Activated CD8-positive, alpha-beta T cell treated with anti-CD3 and anti-CD28 coated beads for 36 hours (primary cell): ENCODE measurements around the gene MRPL34. TPM values are rescaled to one million over a fixed set of nuclear protein-coding genes. Genes with fewer than 3 reads are reported as not detected.

Experiments
- ATAC-seq: fragments of 200-7000 bp; cut with Tn5 transposase; one replicate; pipeline ENCODE4 v1.10.0; 2021; ENCODE audit warnings: mild to moderate bottlenecking, moderate library complexity
- CTCF ChIA-PET: fragments of 350-600 bp; sonication (Branson Sonifier 250); formaldehyde crosslinking; loops from one replicate; lab custom pipeline; 2021; ENCODE audit warnings: antibody characterized with exemption; lab: Charles Lee
- POLR2A ChIA-PET: fragments of 350-600 bp; sonication (Branson Sonifier 250); formaldehyde crosslinking; loops from one replicate; lab custom pipeline; 2021; ENCODE audit warnings: antibody characterized with exemption; lab: Charles Lee
- DNase-seq: peaks from one replicate; pipeline ENCODE4 v3.0.0-alpha.2; 2020
- H3K27ac Mint-ChIP-seq: one replicate; pipeline ENCODE4 v1.8.0; 2021; ENCODE audit warnings: mild to moderate bottlenecking, mixed read lengths
- H3K27me3 Mint-ChIP-seq: one replicate; pipeline ENCODE4 v1.8.0; 2021; ENCODE audit warnings: mixed read lengths
- H3K36me3 Mint-ChIP-seq: one replicate; pipeline ENCODE4 v1.8.0; 2021; ENCODE audit warnings: low read depth, mixed read lengths
- H3K4me1 Mint-ChIP-seq: one replicate; pipeline ENCODE4 v1.8.0; 2021; ENCODE audit warnings: low read depth, mixed read lengths
- H3K4me3 Mint-ChIP-seq: one replicate; pipeline ENCODE4 v1.8.0; 2021; ENCODE audit warnings: mild to moderate bottlenecking, moderate library complexity, mixed read lengths
- H3K9me3 Mint-ChIP-seq: one replicate; pipeline ENCODE4 v1.8.0; 2021; ENCODE audit warnings: mixed read lengths
- intact Hi-C: fragments of 100-400 bp; cut with micrococcal nuclease; formaldehyde crosslinking; loops from one replicate; pipeline ENCODE4 v1.10.0; 2022
- total RNA-seq, 2 experiments: library from RNA; stranded (reverse); gene quantifications; one replicate each; pipeline ENCODE4 v1.2.3, GENCODE V29; 2021
- TF ChIP-seq, protein P1 (sequence below): fragments of 200-600 bp; IDR thresholded peaks from one replicate; pipeline ENCODE4 v1.8.0; 2022; ENCODE audit warnings: antibody characterized with exemption, mild to moderate bottlenecking

The MRPL34 gene
- total RNA-seq, 2 experiments from 2014 or later, result 101 to 107 TPM

DNA sequence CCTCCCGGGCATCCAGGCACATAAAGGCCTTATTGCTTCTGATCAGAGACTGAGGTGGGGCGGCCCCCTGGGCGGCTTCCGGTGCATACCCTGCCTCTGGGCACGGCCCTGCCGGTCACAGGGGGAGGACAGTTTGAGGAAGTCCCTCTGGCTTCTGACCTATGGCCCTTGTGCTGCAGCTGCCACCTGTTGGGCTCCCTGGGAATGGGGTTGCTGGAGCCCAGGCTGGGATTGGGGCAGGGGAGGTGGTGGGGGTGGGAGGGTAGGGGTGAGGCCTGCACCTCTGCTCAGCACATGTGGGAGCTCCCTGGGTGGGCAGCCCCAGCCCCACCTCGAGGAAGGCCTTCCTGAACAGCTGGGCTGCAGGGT is 18.3 kb downstream of the MRPL34 start:
- H3K4me1 Mint-ChIP-seq, result peaks cover 5% of the 10 kb centered on the region
- POLR2A ChIA-PET, result interaction anchor here (1.2 to 1.8 kb wide), 3 partner anchors 10 to 44 kb away, joined by 3 to 9 read pairs (median 4); partner anchors contain the start of genes ANO8 and DDA1

DNA sequence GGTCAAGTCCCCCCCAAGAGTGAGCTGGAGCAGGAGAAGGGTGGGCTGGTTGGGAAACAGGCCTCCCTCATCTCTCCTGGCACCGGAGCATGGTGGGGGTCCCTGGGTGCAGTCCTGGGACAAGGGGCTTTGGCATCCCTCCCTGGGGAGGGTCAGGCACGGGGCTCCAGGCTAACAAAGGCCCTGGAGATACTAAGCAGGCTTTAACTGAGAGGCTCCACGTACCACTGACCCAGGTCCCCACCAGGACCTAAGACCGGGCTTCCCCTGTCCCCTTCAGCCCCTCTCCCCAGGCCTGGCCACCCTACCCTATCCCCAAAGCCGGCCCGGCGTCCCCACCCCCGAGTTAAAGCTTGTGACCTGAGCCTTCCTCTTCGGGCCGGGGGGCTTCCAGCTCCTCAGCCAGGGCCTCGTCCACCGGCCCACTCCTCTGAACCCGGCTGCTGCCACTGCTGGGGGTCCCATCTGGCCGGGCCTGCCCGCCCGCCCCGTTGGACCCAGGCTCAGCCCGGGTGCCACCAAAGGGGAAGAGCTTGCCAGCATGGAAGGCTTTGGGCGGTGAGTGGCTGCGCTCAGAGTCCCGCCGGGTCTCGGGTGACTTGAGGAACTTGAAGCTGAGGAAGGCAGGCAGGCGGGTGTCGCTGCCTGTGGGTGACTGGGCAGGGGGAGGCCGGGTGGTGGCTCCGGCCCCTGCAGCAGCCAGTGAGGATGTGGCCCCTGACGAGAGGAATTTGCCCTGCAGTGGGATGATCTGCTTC is 18.9 kb downstream of the MRPL34 start:
- ATAC-seq, result no peak

More for the DNA sequence above, 18.3 kb downstream of the MRPL34 start:
- H3K4me3 Mint-ChIP-seq, result no peak overlapping the region
- ATAC-seq (peak; percentile 35), DNase-seq (peak; percentile 57)
- intact Hi-C loops, result no loop called here
- no peak overlapping the region for H3K27ac Mint-ChIP-seq
- H3K36me3 Mint-ChIP-seq, result peaks cover 14% of the 10 kb centered on the region
- no peaks in the 10 kb centered on the region for H3K9me3 Mint-ChIP-seq
- TF ChIP-seq, protein P1, sequence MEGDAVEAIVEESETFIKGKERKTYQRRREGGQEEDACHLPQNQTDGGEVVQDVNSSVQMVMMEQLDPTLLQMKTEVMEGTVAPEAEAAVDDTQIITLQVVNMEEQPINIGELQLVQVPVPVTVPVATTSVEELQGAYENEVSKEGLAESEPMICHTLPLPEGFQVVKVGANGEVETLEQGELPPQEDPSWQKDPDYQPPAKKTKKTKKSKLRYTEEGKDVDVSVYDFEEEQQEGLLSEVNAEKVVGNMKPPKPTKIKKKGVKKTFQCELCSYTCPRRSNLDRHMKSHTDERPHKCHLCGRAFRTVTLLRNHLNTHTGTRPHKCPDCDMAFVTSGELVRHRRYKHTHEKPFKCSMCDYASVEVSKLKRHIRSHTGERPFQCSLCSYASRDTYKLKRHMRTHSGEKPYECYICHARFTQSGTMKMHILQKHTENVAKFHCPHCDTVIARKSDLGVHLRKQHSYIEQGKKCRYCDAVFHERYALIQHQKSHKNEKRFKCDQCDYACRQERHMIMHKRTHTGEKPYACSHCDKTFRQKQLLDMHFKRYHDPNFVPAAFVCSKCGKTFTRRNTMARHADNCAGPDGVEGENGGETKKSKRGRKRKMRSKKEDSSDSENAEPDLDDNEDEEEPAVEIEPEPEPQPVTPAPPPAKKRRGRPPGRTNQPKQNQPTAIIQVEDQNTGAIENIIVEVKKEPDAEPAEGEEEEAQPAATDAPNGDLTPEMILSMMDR, result peak; percentile 14
- CTCF ChIA-PET, result interaction anchor here (1.0 kb wide), 1 partner anchor 19 kb away, joined by 3 read pairs; no protein-coding TSS in a partner anchor
- no peaks in the 10 kb centered on the region for H3K27me3 Mint-ChIP-seq

DNA sequence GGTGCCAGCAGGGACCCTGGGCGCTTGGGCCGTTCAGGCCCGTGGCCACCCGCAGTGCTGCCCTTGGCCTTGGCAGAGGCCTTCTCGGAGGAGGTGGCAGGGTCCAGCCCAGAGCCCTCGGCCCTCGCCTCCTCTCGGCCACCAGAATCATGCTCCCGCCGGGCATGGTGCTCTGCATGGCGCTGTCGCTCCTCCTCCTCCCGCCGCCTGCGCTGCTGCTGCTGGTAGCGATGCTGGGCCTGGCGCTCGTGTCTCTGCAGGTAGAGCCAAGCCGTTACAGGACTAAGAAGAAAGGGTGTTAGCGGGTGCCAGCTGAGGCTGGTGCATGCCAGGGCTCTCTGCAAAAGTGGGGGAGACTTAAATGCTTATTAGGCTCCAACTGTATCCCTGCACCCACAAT is 19.5 kb downstream of the MRPL34 start:
- Mint-ChIP-seq H3K27me3 (no peaks in the 10 kb centered on the region), H3K4me1 (peaks cover 10% of the 10 kb centered on the region), H3K4me3 (no peak overlapping the region), H3K9me3 (no peaks in the 10 kb centered on the region), H3K36me3 (peaks cover 6% of the 10 kb centered on the region), H3K27ac (no peak overlapping the region)
- ChIA-PET POLR2A (interaction anchor here (0.6 to 1.8 kb wide), 5 partner anchors 8 to 45 kb away, joined by 3 to 9 read pairs (median 3); partner anchors contain the start of genes ANO8 and DDA1), CTCF (no interaction called here)
- TF ChIP-seq, protein P1, result no peak
- ATAC-seq (no peak), DNase-seq (no peak)
- intact Hi-C loops, result no loop called here

More for the DNA sequence above, 18.9 kb downstream of the MRPL34 start:
- peaks cover 12% of the 10 kb centered on the region for H3K36me3 Mint-ChIP-seq
- TF ChIP-seq, protein P1, result no peak
- POLR2A ChIA-PET, result interaction anchor here (0.6 to 1.8 kb wide), 6 partner anchors 9 to 45 kb away, joined by 3 to 9 read pairs (median 4); partner anchors contain the start of genes ANO8 and DDA1
- peaks cover 5% of the 10 kb centered on the region for H3K4me1 Mint-ChIP-seq
- intact Hi-C loops, result no loop called here
- CTCF ChIA-PET, result interaction anchor here (1.0 kb wide), 1 partner anchor 19 kb away, joined by 3 read pairs; no protein-coding TSS in a partner anchor
- H3K4me3 Mint-ChIP-seq, result no peak overlapping the region
- no peaks in the 10 kb centered on the region for H3K9me3 Mint-ChIP-seq
- no peaks in the 10 kb centered on the region for H3K27me3 Mint-ChIP-seq
- DNase-seq, result no peak
- no peak overlapping the region for H3K27ac Mint-ChIP-seq

DNA sequence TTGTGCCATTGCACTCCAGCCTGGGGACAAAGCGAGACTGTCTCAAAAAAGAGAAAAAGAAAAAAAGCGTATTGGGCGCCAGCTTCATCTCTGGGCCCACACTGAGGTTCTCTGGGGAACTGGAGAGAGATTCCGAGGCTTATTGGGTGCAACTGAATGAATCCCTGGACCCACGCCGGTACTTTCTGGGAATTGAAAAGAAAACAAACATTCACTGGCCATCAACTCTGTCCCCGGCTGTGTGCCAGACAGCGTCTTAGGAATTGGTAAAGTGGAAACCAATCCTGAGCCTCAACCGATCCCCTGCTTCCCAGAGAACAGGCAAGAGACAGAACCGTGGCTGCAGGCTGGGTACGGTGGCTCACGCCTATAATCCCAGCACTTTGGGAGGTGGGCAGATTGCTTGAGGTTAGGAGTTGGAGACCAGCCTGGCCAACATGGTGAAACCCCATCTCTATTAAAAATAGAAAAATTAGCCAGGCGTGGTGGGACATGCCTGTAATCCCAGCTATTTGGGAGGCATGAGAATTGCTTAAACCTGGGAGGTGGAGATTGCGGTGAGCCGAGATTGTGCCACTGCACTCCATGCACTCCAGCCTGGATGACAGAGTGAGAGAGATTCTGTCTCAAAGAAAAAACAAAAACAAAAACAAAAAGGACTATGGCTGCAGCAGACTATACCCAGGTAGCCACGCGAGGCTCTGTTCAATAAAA is 20.4 kb downstream of the MRPL34 start:
- H3K9me3 Mint-ChIP-seq, result no peaks in the 10 kb centered on the region
- DNase-seq (no peak), ATAC-seq (no peak)
- peaks cover 5% of the 10 kb centered on the region for H3K36me3 Mint-ChIP-seq
- intact Hi-C loops, result no loop called here
- peaks cover 10% of the 10 kb centered on the region for H3K4me1 Mint-ChIP-seq
- no peaks in the 10 kb centered on the region for H3K27me3 Mint-ChIP-seq
- CTCF ChIA-PET, result interaction anchor here (1.6 kb wide), 1 partner anchor 18 kb away, joined by 6 read pairs; no protein-coding TSS in a partner anchor
- POLR2A ChIA-PET, result interaction anchor here (1.3 to 1.6 kb wide), 3 partner anchors 16 to 38 kb away, joined by 3 to 4 read pairs (median 4); partner anchors contain the start of gene DDA1
- H3K27ac Mint-ChIP-seq, result no peak overlapping the region
- H3K4me3 Mint-ChIP-seq, result no peak overlapping the region
- TF ChIP-seq, protein P1, result no peak
